Measurements from ENCODE around the gene CHAF1B. TPM values are rescaled to one million over a fixed set of nuclear protein-coding genes. Genes with fewer than 3 reads are reported as not detected.
A peak's percentile ranks its signal among the peaks of the same experiment; 100 is the strongest.

The CHAF1B gene
- total RNA-seq, 1 donor from 2014 or later, result 2.2 TPM

GRCh38 chr21:36427502-36427901 lies 42.3 kb downstream of the CHAF1B start:
- no peak for DNase-seq (ENCODE audit: low spot score)

GRCh38 chr21:36428761-36429432 lies 43.7 kb downstream of the CHAF1B start:
- DNase-seq (ENCODE audit: low spot score), result no peak

GRCh38 chr21:36429947-36430546 lies 44.9 kb downstream of the CHAF1B start:
- peak; percentile 85 for DNase-seq (ENCODE audit: low spot score)

GRCh38 chr21:36430841-36431240 lies 45.6 kb downstream of the CHAF1B start:
- DNase-seq (ENCODE audit: low spot score), result no peak

- no peak for DNase-seq (ENCODE audit: low spot score)
These were observed 46.1 kb downstream of the CHAF1B start for GRCh38 chr21:36431252-36431651.

- DNase-seq (ENCODE audit: low spot score), result no peak
These were observed 48.0 kb downstream of the CHAF1B start for GRCh38 chr21:36433059-36433709.

- no peak for DNase-seq (ENCODE audit: low spot score)
These were observed 49.0 kb downstream of the CHAF1B start for GRCh38 chr21:36434144-36434543.

GRCh38 chr21:36436829-36437744 lies 51.9 kb downstream of the CHAF1B start:
- DNase-seq (ENCODE audit: low spot score), result no peak

- DNase-seq (ENCODE audit: low spot score), result no peak
These were observed 52.5 kb downstream of the CHAF1B start for GRCh38 chr21:36437745-36438128.

GRCh38 chr21:36441715-36442114 lies 56.5 kb downstream of the CHAF1B start:
- DNase-seq (ENCODE audit: low spot score), result no peak

GRCh38 chr21:36446301-36446700 lies 61.1 kb downstream of the CHAF1B start:
- no peak for DNase-seq (ENCODE audit: low spot score)

- no peak for DNase-seq (ENCODE audit: low spot score)
These were observed 65.3 kb downstream of the CHAF1B start for GRCh38 chr21:36450511-36450910.

- DNase-seq (ENCODE audit: low spot score), result no peak
These were observed 66.3 kb downstream of the CHAF1B start for GRCh38 chr21:36451506-36451905.

GRCh38 chr21:36452281-36452825 lies 67.2 kb downstream of the CHAF1B start:
- DNase-seq (ENCODE audit: low spot score), result no peak

- DNase-seq (ENCODE audit: low spot score), result no peak
These were observed 68.9 kb downstream of the CHAF1B start for GRCh38 chr21:36454093-36454531.

- no peak for DNase-seq (ENCODE audit: low spot score)
These were observed 69.5 kb downstream of the CHAF1B start for GRCh38 chr21:36454706-36455105.

- no peak for DNase-seq (ENCODE audit: low spot score)
These were observed 71.7 kb downstream of the CHAF1B start for GRCh38 chr21:36456729-36457414.

GRCh38 chr21:36459098-36459497 lies 73.9 kb downstream of the CHAF1B start:
- no peak for DNase-seq (ENCODE audit: low spot score)

GRCh38 chr21:36460866-36461265 lies 75.7 kb downstream of the CHAF1B start:
- no peak for DNase-seq (ENCODE audit: low spot score)

GRCh38 chr21:36461277-36461917 lies 76.2 kb downstream of the CHAF1B start:
- no peak for DNase-seq (ENCODE audit: low spot score)

Data from mucosa of gallbladder (tissue), 1 donor.